Spleen (tissue), 7 donors: ENCODE measurements around the gene C1orf141.

Experiments used
- POLR2AphosphoS5 ChIP-seq, 3 donors: sonication (generic); formaldehyde crosslinking; IDR thresholded peaks; one replicate each; pipeline ENCODE4 v1.5.1; 2017; ENCODE audit warnings: antibody characterized with exemption in 3 of 3
- TF ChIP-seq, protein P1 (sequence below), 11 experiments: fragments of 200-600 bp in 7 of 11; fragments of 450-650 bp in 4 of 11; sonication (generic) in 4 of 11; IDR thresholded peaks in 8 of 11; conservative IDR thresholded peaks in 3 of 11; 1 replicate in 7 of 11; 2 replicates in 4 of 11; pipeline versions ENCODE4 v1.4.0 to v1.8.0; 2016 to 2021; ENCODE audit warnings: antibody characterized with exemption in 11 of 11, inconsistent platforms in 4 of 11, mild to moderate bottlenecking in 1 of 11
- donor health status: DM: no; HTN: no; CAD: no; lungs with moderate emphysema.
- donor health status: DM: no; HTN: no; CAD: no.
- donor health status: DM: no; HTN: no; CAD: no.

DNA sequence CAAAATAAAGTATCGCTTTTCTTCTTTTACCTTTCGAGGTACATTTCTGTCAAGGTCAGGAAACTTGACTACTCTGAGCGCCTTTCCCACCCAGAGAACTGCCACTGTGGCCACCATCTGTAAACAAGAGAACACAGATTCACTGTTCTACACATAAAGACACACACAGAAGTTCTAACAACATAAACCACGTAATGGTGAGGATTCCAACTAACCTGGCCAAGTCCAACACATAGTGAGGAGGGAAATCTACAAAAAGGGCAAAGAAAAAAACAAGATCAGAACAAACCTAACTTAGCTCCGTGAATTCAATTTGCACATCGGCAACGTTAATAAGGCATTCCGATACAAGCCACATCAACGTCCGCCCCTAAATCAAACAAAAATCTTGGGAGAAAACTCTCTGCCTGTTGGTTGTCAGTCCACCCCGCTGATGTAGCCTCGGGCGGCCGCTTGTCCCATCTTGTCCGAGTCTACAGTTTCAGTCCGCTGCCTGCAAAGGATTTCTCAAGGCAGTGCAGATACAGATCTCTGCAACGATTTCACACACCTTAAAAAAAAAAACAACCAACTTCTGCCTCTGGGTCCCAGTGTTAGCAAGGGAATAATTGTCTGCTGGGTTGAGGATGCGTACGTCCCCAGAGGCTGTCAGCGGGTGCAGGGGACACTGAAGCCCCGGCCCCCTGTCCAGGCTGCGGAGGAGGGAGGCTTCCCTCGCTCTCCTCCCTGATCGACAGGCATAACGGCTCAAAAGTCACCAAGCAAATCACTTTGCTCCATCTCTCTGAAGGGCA lies 81.8 kb downstream of the C1orf141 start:
- TF ChIP-seq POLR2AphosphoS5 (IDR thresholded peaks at IDR 0.05): no peak
- TF ChIP-seq, protein P1, sequence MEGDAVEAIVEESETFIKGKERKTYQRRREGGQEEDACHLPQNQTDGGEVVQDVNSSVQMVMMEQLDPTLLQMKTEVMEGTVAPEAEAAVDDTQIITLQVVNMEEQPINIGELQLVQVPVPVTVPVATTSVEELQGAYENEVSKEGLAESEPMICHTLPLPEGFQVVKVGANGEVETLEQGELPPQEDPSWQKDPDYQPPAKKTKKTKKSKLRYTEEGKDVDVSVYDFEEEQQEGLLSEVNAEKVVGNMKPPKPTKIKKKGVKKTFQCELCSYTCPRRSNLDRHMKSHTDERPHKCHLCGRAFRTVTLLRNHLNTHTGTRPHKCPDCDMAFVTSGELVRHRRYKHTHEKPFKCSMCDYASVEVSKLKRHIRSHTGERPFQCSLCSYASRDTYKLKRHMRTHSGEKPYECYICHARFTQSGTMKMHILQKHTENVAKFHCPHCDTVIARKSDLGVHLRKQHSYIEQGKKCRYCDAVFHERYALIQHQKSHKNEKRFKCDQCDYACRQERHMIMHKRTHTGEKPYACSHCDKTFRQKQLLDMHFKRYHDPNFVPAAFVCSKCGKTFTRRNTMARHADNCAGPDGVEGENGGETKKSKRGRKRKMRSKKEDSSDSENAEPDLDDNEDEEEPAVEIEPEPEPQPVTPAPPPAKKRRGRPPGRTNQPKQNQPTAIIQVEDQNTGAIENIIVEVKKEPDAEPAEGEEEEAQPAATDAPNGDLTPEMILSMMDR (IDR thresholded peaks at IDR 0.05 in 8 of 11, conservative IDR thresholded peaks at IDR 0.05 in 3 of 11): no peak
